ENCODE results near the gene THUMPD2.
"Not testable (repeated sequence)": the region's sequence is repeated elsewhere in the genome, so short reads cannot be mapped to it uniquely, and the experiment has no call there.

Gene THUMPD2

GRCh38 chr2:39800752-39801151, 21.7 kb upstream of the THUMPD2 start:
- no peak overlapping the region for H3K4me3 ChIP-seq (ENCODE audit: low read depth, low read length)
- no peak for DNase-seq (ENCODE audit: low read depth, low spot score)
- CTCF ChIA-PET: no interaction called here
- TF ChIP-seq CTCF (IDR thresholded peaks at IDR 0.05; ENCODE audit: insufficient read depth, low read length, missing control alignments): no peak
- POLR2A ChIA-PET: no interaction called here

GRCh38 chr2:39796134-39796533, 17.1 kb upstream of the THUMPD2 start:
- ChIA-PET POLR2A (no interaction called here), CTCF (no interaction called here)
- no peak overlapping the region for H3K4me3 ChIP-seq (ENCODE audit: low read depth, low read length)
- TF ChIP-seq CTCF (IDR thresholded peaks at IDR 0.05; ENCODE audit: insufficient read depth, low read length, missing control alignments): no peak
- no peak for DNase-seq (ENCODE audit: low read depth, low spot score)

- CTCF ChIA-PET; DNase-seq (ENCODE audit: low read depth, low spot score); H3K4me3 ChIP-seq (ENCODE audit: low read depth, low read length); POLR2A ChIA-PET: not testable (repeated sequence)
These were observed 11.3 kb upstream of the THUMPD2 start for GRCh38 chr2:39790216-39790818.

GRCh38 chr2:39787950-39788349, 8.9 kb upstream of the THUMPD2 start:
- POLR2A ChIA-PET: no interaction called here
- DNase-seq (ENCODE audit: low read depth, low spot score): no peak

GRCh38 chr2:39786761-39787522, 7.9 kb upstream of the THUMPD2 start:
- DNase-seq (ENCODE audit: low read depth, low spot score): no peak
- ChIA-PET POLR2A (no interaction called here), CTCF (no interaction called here)
- H3K4me3 ChIP-seq (ENCODE audit: low read depth, low read length): no peak overlapping the region
- no peak for TF ChIP-seq CTCF (IDR thresholded peaks at IDR 0.05; ENCODE audit: insufficient read depth, low read length, missing control alignments)

More at GRCh38 chr2:39787950-39788349, 8.9 kb upstream of the THUMPD2 start:
- no peak for TF ChIP-seq CTCF (IDR thresholded peaks at IDR 0.05; ENCODE audit: insufficient read depth, low read length, missing control alignments)
- H3K4me3 ChIP-seq (ENCODE audit: low read depth, low read length): no peak overlapping the region
- CTCF ChIA-PET: no interaction called here

GRCh38 chr2:39782591-39782990, 3.5 kb upstream of the THUMPD2 start:
- DNase-seq (ENCODE audit: low read depth, low spot score): no peak
- ChIA-PET CTCF (no interaction called here), POLR2A (no interaction called here)
- no peak overlapping the region for H3K4me3 ChIP-seq (ENCODE audit: low read depth, low read length)
- no peak for TF ChIP-seq CTCF (IDR thresholded peaks at IDR 0.05; ENCODE audit: insufficient read depth, low read length, missing control alignments)

GRCh38 chr2:39781697-39782096, 2.6 kb upstream of the THUMPD2 start:
- no peak for TF ChIP-seq CTCF (IDR thresholded peaks at IDR 0.05; ENCODE audit: insufficient read depth, low read length, missing control alignments)
- no peak overlapping the region for H3K4me3 ChIP-seq (ENCODE audit: low read depth, low read length)
- CTCF ChIA-PET: no interaction called here
- DNase-seq (ENCODE audit: low read depth, low spot score): no peak
- POLR2A ChIA-PET: no interaction called here
